WTC11 (cell line): ENCODE measurements around the gene PHPT1. TPM values are rescaled to one million over a fixed set of nuclear protein-coding genes. Genes with fewer than 3 reads are reported as not detected.

Source experiments
- ATAC-seq: fragments of 200-7000 bp; cut with Tn5 transposase; 2 replicates; pipeline ENCODE4 v1.10.0; 2021; ENCODE audit warnings: mild to moderate bottlenecking, moderate library complexity
- CTCF ChIA-PET: fragments of 300-600 bp; sonication (Branson Sonifier 250); formaldehyde crosslinking; loops from one replicate; lab custom pipeline; 2021; ENCODE audit warnings: antibody characterized with exemption; lab: Charles Lee
- POLR2A ChIA-PET: fragments of 350-600 bp; sonication (Branson Sonifier 250); formaldehyde crosslinking; loops from one replicate; lab custom pipeline; 2021; ENCODE audit warnings: antibody characterized with exemption; lab: Charles Lee
- DNase-seq: peaks from one replicate; pipeline ENCODE4 v3.0.0; 2021; ENCODE audit warnings: low spot score
- H3K27ac Mint-ChIP-seq: 2 replicates; pipeline ENCODE4 v1.8.0; 2021; ENCODE audit warnings: mixed read lengths
- H3K27me3 Mint-ChIP-seq: 2 replicates; pipeline ENCODE4 v1.8.0; 2021; ENCODE audit warnings: low read depth, mild to moderate bottlenecking, moderate library complexity, mixed read lengths
- H3K36me3 Mint-ChIP-seq: 2 replicates; pipeline ENCODE4 v1.8.0; 2021; ENCODE audit warnings: mixed read lengths
- H3K4me1 Mint-ChIP-seq: 2 replicates; pipeline ENCODE4 v1.8.0; 2022; ENCODE audit warnings: mixed read lengths
- H3K4me3 Mint-ChIP-seq: 2 replicates; pipeline ENCODE4 v1.8.0; 2021; ENCODE audit warnings: mild to moderate bottlenecking, moderate library complexity, mixed read lengths
- H3K9me3 Mint-ChIP-seq: 2 replicates; pipeline ENCODE4 v1.8.0; 2021; ENCODE audit warnings: mixed read lengths
- CREB1 ChIP-seq: sonication (generic); formaldehyde crosslinking; IDR thresholded peaks from 2 replicates; pipeline ENCODE4 v1.8.0; 2023; ENCODE audit warnings: mild to moderate bottlenecking, missing genetic modification reagents
- CREM ChIP-seq: sonication (generic); formaldehyde crosslinking; IDR thresholded peaks from 2 replicates; pipeline ENCODE4 v1.8.1; 2022; ENCODE audit warnings: mild to moderate bottlenecking, missing genetic modification reagents, moderate library complexity
- E2F4 ChIP-seq: sonication (generic); formaldehyde crosslinking; IDR thresholded peaks from 2 replicates; pipeline ENCODE4 v1.8.1; 2022; ENCODE audit warnings: low read depth, mild to moderate bottlenecking, moderate library complexity, missing genetic modification reagents, borderline replicate concordance
- EMX1 ChIP-seq: fragments of 250-450 bp; sonication (Bioruptor Pico); IDR thresholded peaks from 2 replicates; pipeline ENCODE4 v1.8.0; 2021; ENCODE audit warnings: mild to moderate bottlenecking
- GTF2I ChIP-seq: fragments of 250-450 bp; sonication (Bioruptor Pico); conservative IDR thresholded peaks from 2 replicates; pipeline ENCODE4 v1.4.0; 2021; ENCODE audit warnings: mild to moderate bottlenecking
- NFATC4 ChIP-seq: fragments of 250-450 bp; sonication (Bioruptor Pico); IDR thresholded peaks from 2 replicates; pipeline ENCODE4 v1.9.0; 2021; ENCODE audit warnings: mild to moderate bottlenecking
- NR3C1 ChIP-seq: sonication (generic); formaldehyde crosslinking; conservative IDR thresholded peaks from 2 replicates; pipeline ENCODE4 v1.8.1; 2023; ENCODE audit warnings: low read depth, mild to moderate bottlenecking, missing genetic modification reagents
- RELA ChIP-seq: sonication (generic); formaldehyde crosslinking; IDR thresholded peaks from 2 replicates; pipeline ENCODE4 v1.8.1; 2022; ENCODE audit warnings: missing genetic modification reagents, mild to moderate bottlenecking, borderline replicate concordance
- SOX15 ChIP-seq: fragments of 250-450 bp; sonication (Bioruptor Pico); IDR thresholded peaks from 2 replicates; pipeline ENCODE4 v1.9.0; 2021; ENCODE audit warnings: mild to moderate bottlenecking
- SP1 ChIP-seq: sonication (generic); formaldehyde crosslinking; conservative IDR thresholded peaks from 2 replicates; pipeline ENCODE4 v1.8.1; 2022; ENCODE audit warnings: missing genetic modification reagents
- STAT6 ChIP-seq: sonication (generic); formaldehyde crosslinking; conservative IDR thresholded peaks from 2 replicates; pipeline ENCODE4 v1.8.1; 2023; ENCODE audit warnings: mild to moderate bottlenecking, low read depth, missing genetic modification reagents, moderate library complexity
- TEAD1 ChIP-seq: sonication (generic); formaldehyde crosslinking; IDR thresholded peaks from 2 replicates; pipeline ENCODE4 v1.8.0; 2022; ENCODE audit warnings: mild to moderate bottlenecking, missing genetic modification reagents
- TEAD4 ChIP-seq: sonication (generic); formaldehyde crosslinking; IDR thresholded peaks from 2 replicates; pipeline ENCODE4 v1.8.0; 2022; ENCODE audit warnings: mild to moderate bottlenecking, missing genetic modification reagents
- ZNF232 ChIP-seq: sonication (generic); formaldehyde crosslinking; IDR thresholded peaks from 2 replicates; pipeline ENCODE4 v1.8.0; 2022; ENCODE audit warnings: mild to moderate bottlenecking, missing genetic modification reagents
- ZNF263 ChIP-seq: sonication (generic); formaldehyde crosslinking; IDR thresholded peaks from 2 replicates; pipeline ENCODE4 v1.8.1; 2022; ENCODE audit warnings: low read depth, mild to moderate bottlenecking, moderate library complexity, missing genetic modification reagents
- ZNF416 ChIP-seq: fragments of 250-450 bp; sonication (Bioruptor Pico); IDR thresholded peaks from 2 replicates; pipeline ENCODE4 v1.9.0; 2021; ENCODE audit warnings: mild to moderate bottlenecking, inconsistent platforms
- ZNF425 ChIP-seq: fragments of 250-450 bp; sonication (Bioruptor Pico); conservative IDR thresholded peaks from 2 replicates; pipeline ENCODE4 v1.9.0; 2021; ENCODE audit warnings: mild to moderate bottlenecking
- total RNA-seq: library from RNA; stranded (reverse); gene quantifications from 3 replicates; pipeline ENCODE4 v1.2.3, GENCODE V29; 2021
- TF ChIP-seq, protein P1 (sequence below): fragments of 250-450 bp; sonication (Bioruptor Pico); IDR thresholded peaks from 2 replicates; pipeline ENCODE4 v1.9.0; 2021; ENCODE audit warnings: mild to moderate bottlenecking
- TF ChIP-seq, protein P2 (sequence below): sonication (generic); formaldehyde crosslinking; IDR thresholded peaks from 2 replicates; pipeline ENCODE4 v1.8.1; 2023; ENCODE audit warnings: mild to moderate bottlenecking, moderate library complexity, missing genetic modification reagents
- TF ChIP-seq, protein P3 (sequence below): sonication (generic); formaldehyde crosslinking; IDR thresholded peaks from 2 replicates; pipeline ENCODE4 v1.8.1; 2023; ENCODE audit warnings: mild to moderate bottlenecking, missing genetic modification reagents
- TF ChIP-seq, protein P4 (sequence below): fragments of 200-600 bp; IDR thresholded peaks from 2 replicates; pipeline ENCODE4 v1.8.0; 2022; ENCODE audit warnings: antibody characterized with exemption

PHPT1 gene
- total RNA-seq, 1 experiment from 2014 or later, result 138 TPM

DNA sequence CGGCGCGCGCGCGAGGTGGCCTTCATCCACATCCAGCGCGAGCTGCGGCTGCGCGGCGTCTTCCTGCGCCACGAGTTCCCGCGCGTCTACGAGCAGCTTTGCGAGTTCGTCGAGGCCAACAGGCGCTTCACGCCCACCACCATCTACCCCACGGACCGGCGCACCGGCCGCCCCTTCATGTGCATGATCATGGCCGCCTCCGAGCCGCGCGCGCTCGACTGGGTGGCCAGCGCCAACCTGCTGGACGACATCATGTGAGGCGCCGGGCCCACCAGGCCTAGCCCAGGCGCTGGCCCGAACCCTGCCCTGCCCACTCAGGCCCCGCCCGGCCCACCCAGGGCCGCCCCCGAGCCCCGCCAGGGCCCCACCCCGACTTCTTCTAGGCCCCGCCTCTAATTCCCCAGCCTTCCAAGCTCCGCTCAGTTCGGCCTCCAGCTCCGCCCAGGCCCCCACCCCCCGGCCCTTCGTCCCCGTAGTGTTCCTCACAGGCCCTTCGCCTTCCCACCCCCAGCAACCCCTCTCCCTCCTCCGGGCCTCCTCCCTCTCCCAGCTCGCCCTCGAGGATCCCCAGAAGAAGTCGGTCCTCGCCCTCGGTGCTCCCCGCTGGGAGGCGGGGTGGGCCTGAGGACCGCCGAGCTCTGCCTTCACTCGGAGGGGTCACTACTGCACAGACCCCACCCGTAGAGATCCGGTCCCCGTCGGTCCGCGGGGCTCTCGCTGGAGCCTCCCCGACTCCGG, 2.0 kb upstream of the PHPT1 start (continued):
- TF ChIP-seq ZNF425 (CRISPR knock-in tag), result no peak
- TF ChIP-seq ZNF232 (CRISPR knock-in tag), result peak; percentile 55; the same call in 1 of the 2 replicates
- TF ChIP-seq E2F4 (CRISPR knock-in tag), result 0 out of 2 replicates have a peak, but pooled peaks have one; percentile 38
- TF ChIP-seq CREM (CRISPR knock-in tag), result no peak
- TF ChIP-seq STAT6 (CRISPR knock-in tag), result no peak
- peak; percentile 96 for TF ChIP-seq ZNF263 (CRISPR knock-in tag)
- TF ChIP-seq SP1 (CRISPR knock-in tag), result no peak
- TF ChIP-seq, protein P1, sequence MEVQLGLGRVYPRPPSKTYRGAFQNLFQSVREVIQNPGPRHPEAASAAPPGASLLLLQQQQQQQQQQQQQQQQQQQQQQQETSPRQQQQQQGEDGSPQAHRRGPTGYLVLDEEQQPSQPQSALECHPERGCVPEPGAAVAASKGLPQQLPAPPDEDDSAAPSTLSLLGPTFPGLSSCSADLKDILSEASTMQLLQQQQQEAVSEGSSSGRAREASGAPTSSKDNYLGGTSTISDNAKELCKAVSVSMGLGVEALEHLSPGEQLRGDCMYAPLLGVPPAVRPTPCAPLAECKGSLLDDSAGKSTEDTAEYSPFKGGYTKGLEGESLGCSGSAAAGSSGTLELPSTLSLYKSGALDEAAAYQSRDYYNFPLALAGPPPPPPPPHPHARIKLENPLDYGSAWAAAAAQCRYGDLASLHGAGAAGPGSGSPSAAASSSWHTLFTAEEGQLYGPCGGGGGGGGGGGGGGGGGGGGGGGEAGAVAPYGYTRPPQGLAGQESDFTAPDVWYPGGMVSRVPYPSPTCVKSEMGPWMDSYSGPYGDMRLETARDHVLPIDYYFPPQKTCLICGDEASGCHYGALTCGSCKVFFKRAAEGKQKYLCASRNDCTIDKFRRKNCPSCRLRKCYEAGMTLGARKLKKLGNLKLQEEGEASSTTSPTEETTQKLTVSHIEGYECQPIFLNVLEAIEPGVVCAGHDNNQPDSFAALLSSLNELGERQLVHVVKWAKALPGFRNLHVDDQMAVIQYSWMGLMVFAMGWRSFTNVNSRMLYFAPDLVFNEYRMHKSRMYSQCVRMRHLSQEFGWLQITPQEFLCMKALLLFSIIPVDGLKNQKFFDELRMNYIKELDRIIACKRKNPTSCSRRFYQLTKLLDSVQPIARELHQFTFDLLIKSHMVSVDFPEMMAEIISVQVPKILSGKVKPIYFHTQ (CRISPR knock-in tag), result no peak

DNA sequence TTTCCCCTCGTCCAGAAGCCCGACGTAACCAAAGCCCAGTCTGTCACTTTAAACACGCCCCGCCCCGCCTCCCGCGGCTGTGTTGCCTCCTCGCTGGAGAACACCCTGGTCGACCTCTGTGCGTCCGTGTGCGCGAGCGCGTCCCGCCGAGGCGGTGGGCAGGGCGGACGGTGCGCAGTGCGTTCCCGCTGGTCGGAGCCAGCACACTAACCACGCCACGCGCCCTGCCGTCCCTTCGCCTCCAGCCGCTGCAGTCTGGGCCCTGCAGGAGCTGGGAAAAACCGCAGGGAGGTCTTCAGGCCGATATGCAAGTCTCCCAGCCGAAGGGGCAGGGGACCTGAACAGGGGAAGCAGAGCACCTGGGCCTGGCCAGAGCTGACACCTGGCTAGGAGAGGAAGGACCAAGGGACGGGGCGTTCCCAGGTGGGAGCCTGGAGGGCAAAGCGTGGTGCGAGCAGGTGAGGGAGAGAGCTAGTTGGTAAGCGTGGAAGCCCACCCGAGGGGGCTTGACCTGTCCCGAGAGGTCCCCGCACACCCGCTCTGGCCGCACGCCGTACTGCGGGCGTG, 1.3 kb upstream of the PHPT1 start:
- H3K4me3 Mint-ChIP-seq, result peak overlapping the region; percentile 94
- H3K27me3 Mint-ChIP-seq, result peaks cover 3% of the 10 kb centered on the region
- H3K4me1 Mint-ChIP-seq, result peaks cover 8% of the 10 kb centered on the region
- ATAC-seq, result peak; percentile 1
- CTCF ChIA-PET, result interaction anchor here (0.6 to 3.0 kb wide), 19 partner anchors 13 to 303 kb away, joined by 3 to 18 read pairs (median 7); partner anchors contain the start of genes NPDC1, RABL6 and TRAF2
- POLR2A ChIA-PET, result interaction anchor here (0.6 to 3.0 kb wide), 10 partner anchors 9 to 452 kb away, joined by 3 to 14 read pairs (median 4); partner anchors contain the start of genes EDF1, RABL6 and TRAF2
- H3K27ac Mint-ChIP-seq, result peak overlapping the region; percentile 93
- peak; percentile 82 for DNase-seq
- no peaks in the 10 kb centered on the region for H3K9me3 Mint-ChIP-seq
- H3K36me3 Mint-ChIP-seq, result peaks cover 2% of the 10 kb centered on the region; the same call in 1 of the 2 replicates
- 0 out of 2 replicates have a peak, but pooled peaks have one; percentile 76 for TF ChIP-seq RELA (CRISPR knock-in tag)
- TF ChIP-seq TEAD4 (CRISPR knock-in tag), result no peak
- TF ChIP-seq, protein P2, sequence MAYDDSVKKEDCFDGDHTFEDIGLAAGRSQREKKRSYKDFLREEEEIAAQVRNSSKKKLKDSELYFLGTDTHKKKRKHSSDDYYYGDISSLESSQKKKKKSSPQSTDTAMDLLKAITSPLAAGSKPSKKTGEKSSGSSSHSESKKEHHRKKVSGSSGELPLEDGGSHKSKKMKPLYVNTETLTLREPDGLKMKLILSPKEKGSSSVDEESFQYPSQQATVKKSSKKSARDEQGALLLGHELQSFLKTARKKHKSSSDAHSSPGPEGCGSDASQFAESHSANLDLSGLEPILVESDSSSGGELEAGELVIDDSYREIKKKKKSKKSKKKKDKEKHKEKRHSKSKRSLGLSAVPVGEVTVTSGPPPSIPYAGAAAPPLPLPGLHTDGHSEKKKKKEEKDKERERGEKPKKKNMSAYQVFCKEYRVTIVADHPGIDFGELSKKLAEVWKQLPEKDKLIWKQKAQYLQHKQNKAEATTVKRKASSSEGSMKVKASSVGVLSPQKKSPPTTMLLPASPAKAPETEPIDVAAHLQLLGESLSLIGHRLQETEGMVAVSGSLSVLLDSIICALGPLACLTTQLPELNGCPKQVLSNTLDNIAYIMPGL, result peak; percentile 84
- TF ChIP-seq, protein P3, sequence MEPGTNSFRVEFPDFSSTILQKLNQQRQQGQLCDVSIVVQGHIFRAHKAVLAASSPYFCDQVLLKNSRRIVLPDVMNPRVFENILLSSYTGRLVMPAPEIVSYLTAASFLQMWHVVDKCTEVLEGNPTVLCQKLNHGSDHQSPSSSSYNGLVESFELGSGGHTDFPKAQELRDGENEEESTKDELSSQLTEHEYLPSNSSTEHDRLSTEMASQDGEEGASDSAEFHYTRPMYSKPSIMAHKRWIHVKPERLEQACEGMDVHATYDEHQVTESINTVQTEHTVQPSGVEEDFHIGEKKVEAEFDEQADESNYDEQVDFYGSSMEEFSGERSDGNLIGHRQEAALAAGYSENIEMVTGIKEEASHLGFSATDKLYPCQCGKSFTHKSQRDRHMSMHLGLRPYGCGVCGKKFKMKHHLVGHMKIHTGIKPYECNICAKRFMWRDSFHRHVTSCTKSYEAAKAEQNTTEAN (CRISPR knock-in tag), result 0 out of 2 replicates have a peak, but pooled peaks have one; percentile 36
- TF ChIP-seq, protein P4, sequence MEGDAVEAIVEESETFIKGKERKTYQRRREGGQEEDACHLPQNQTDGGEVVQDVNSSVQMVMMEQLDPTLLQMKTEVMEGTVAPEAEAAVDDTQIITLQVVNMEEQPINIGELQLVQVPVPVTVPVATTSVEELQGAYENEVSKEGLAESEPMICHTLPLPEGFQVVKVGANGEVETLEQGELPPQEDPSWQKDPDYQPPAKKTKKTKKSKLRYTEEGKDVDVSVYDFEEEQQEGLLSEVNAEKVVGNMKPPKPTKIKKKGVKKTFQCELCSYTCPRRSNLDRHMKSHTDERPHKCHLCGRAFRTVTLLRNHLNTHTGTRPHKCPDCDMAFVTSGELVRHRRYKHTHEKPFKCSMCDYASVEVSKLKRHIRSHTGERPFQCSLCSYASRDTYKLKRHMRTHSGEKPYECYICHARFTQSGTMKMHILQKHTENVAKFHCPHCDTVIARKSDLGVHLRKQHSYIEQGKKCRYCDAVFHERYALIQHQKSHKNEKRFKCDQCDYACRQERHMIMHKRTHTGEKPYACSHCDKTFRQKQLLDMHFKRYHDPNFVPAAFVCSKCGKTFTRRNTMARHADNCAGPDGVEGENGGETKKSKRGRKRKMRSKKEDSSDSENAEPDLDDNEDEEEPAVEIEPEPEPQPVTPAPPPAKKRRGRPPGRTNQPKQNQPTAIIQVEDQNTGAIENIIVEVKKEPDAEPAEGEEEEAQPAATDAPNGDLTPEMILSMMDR, result no peak
- no peak for TF ChIP-seq CREB1 (CRISPR knock-in tag)
- TF ChIP-seq NR3C1 (CRISPR knock-in tag), result no peak
- TF ChIP-seq GTF2I (CRISPR knock-in tag), result no peak
- TF ChIP-seq TEAD1, result no peak; the same call in 1 of the 2 replicates
- no peak for TF ChIP-seq NFATC4
- no peak for TF ChIP-seq SOX15
- TF ChIP-seq ZNF416, result no peak
- TF ChIP-seq EMX1 (CRISPR knock-in tag), result no peak
